ENCODE results near the gene OR2V2.
"Not testable (repeated sequence)": the region's sequence is repeated elsewhere in the genome, so short reads cannot be mapped to it uniquely, and the experiment has no call there.

The OR2V2 gene

GRCh38 chr5:181170996-181171395 is 23.6 kb downstream of the OR2V2 start:
- DNase-seq = no peak

GRCh38 chr5:181171782-181172181 is 24.4 kb downstream of the OR2V2 start:
- DNase-seq = no peak

DNA sequence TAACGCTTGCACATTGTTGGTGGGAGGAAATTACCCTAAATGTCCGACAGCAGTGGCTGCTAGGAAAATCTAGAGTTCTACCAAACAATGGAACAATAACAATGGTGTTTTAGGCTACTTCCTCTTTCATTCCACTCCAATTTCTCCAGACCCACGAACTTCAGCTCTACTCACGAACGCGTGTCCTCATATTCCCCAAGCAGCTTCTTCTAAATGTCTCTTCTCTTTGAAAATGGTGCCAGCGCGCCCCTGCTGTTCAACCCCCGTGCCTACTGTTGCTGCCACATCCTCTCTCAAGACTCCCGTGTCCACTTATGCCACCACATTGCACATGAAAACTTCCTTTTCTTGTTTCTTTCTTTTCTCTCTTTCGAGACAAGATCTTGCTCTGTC is 25.6 kb downstream of the OR2V2 start:
- DNase-seq = peak; percentile 51

DNA sequence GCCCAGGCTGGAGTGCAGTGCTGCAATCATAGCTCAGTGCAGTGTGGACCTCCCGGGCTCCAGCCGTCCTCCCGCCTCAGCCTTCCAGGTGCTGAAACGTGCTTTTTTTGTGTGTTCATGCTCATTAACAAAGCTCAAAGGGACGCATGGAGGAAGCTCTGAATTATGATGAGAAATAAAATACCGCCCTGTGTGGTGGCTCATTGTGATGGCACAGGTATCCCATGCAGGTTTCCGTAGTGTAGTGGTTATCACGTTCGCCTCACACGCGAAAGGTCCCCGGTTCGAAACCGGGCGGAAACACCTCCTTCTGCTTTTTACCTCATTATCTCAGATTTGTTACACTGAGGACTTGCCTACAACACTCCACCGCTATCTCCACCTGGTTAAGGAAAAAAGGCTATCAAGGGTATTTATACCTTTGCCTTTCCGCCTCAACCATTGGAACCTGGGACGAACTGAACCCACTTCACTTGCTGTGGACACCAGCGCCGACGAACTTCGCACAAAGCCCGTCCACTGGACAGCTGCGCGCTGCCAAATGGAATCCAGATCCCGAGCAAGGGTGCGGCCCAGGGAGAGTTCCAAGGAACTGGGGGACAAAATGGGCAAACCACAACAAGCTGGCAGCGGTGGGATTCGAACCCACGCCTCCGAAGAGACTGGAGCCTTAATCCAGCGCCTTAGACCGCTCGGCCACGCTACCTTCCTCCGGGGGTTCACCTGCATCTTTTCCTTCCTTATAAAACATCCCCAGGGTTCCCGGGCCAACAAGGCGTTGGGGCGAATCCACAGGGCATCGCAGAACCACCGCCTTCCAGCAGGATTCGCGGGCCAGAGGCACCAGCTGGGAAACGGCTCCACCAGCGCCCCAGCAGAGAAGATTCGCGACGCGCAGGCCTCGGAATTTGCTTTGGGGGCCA is 26.3 kb downstream of the OR2V2 start:
- DNase-seq = peak; percentile 36

DNA sequence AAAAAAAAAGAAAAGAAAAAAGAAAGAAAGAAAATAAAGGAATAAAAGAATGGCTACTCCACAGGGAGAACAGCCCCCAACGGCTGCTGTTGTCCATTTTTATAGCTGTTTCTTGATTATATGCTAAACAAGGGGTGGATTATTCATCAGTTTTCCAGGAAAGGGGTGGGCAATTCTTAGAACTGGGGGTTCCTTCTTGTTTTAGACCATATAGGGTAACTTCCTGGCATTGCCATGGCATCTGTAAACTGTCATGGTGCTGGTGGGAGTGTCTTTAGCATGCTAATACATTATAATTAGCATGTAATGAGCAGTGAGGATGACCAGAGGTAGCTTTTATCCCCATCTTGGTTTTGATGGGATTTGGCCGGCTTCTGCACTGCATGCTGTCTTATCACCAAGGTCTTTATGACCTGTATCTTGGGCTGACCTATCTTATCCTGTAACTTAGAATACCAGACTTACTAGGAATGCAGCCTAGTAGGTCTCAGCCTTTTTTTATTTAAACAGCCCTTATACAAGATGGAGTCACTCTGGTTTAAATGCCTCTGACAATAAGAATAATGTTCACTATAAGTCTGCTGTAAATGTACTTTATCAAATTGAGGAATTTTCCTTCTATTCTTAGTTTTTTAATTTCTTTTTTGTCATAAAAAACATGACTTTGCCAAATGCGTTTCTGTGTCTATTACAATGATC is 29.0 kb downstream of the OR2V2 start:
- DNase-seq = no peak

GRCh38 chr5:181177559-181177958 is 30.2 kb downstream of the OR2V2 start:
- not testable (repeated sequence) for DNase-seq

DNA sequence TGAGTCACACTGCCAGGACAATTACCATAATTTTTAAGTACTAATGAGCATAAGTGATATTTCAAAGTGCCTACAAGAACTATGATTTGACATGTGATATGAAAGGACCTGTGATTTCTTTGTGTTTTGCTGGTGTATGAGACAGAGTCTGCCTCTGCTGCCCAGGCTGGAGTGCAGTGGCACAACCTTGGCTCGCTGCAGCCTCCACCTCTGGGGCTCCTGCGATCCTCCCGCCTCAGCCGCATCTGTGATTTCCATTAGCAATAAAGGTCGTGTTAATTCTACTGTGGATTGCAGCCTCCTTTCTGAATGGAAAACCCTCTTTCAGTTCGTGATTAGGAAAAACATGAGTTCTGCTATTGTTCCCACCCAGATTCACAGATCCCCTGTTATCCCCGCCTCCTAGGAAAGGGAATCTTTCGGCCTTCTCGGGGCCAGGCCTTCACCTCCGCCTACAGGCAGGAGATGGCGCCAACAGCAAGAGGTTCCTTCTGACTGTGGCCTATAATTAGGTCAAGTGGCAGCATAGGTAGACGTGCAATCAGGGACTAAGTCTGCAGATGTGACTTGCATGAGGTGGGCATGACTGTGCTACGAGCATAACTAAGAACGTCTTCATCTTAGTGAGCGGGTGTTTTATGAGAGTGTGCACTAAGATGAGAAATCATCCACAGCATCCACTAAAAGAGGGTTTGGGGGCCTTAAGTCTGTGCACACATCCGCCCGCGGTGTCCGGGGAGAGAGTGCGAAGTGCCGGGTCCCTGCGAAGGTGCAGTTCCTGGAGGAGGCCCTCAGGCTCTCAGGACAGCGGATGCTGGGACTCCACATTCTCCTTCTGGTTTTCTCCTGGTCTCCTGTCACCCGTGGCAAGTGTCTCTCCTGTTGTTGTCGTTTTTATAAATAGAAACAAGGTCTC is 34.5 kb downstream of the OR2V2 start:
- peak; percentile 76 for DNase-seq

DNA sequence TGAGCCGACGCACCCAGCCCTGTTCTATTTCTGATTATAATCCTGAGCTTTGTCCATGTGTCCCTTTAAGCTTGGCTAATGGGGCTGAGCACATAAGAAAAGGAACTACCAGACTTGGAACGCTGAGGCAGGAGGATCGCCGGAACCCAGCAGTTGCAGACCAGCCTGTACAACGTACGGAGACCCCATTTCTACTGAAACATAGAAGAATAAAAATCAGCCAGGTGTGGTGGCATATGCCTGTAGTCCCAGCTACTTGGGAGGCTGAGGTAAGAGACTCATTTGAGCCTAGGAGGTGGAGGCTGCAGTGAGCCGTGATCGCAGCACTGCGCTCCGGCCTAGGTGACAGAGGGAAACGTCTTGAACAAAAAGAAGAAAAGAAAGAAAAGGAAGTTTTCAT is 35.3 kb downstream of the OR2V2 start:
- peak; percentile 28 for DNase-seq

GRCh38 chr5:181184845-181185216 is 37.4 kb downstream of the OR2V2 start:
- no peak for DNase-seq

- DNase-seq = no peak
Measured at GRCh38 chr5:181185560-181185959, 38.2 kb downstream of the OR2V2 start.

- DNase-seq = no peak
Measured at GRCh38 chr5:181186022-181186421, 38.6 kb downstream of the OR2V2 start.

GRCh38 chr5:181186986-181187499 is 39.7 kb downstream of the OR2V2 start:
- DNase-seq = no peak

- DNase-seq = peak; percentile 52
Measured at GRCh38 chr5:181187500-181188213, 40.3 kb downstream of the OR2V2 start.

GRCh38 chr5:181188700-181189362 is 41.4 kb downstream of the OR2V2 start:
- DNase-seq = peak; percentile 78

- DNase-seq = peak; percentile 51
Measured at GRCh38 chr5:181189363-181189961, 42.1 kb downstream of the OR2V2 start.

GRCh38 chr5:181189962-181190710 is 42.8 kb downstream of the OR2V2 start:
- DNase-seq = peak; percentile 49

GRCh38 chr5:181190711-181191525 is 43.5 kb downstream of the OR2V2 start:
- peak; percentile 61 for DNase-seq

- DNase-seq = peak; percentile 96
Measured at GRCh38 chr5:181191526-181192336, 44.3 kb downstream of the OR2V2 start.
